DMS79 (cell line): ENCODE results near the gene DFFA.

Experiments
- DNase-seq: peaks from one replicate; lab custom pipeline; 2025; lab: John Stamatoyannopoulos, UW

DFFA gene, protein sequence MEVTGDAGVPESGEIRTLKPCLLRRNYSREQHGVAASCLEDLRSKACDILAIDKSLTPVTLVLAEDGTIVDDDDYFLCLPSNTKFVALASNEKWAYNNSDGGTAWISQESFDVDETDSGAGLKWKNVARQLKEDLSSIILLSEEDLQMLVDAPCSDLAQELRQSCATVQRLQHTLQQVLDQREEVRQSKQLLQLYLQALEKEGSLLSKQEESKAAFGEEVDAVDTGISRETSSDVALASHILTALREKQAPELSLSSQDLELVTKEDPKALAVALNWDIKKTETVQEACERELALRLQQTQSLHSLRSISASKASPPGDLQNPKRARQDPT

GRCh38 chr1:10472220-10473144 is at the start of gene DFFA:
TSS of gene DFFA (minus strand) at chr1:10472529. CDS start at chr1:10472458, 71 bp downstream.
- peak; percentile 96 for DNase-seq

DNA sequence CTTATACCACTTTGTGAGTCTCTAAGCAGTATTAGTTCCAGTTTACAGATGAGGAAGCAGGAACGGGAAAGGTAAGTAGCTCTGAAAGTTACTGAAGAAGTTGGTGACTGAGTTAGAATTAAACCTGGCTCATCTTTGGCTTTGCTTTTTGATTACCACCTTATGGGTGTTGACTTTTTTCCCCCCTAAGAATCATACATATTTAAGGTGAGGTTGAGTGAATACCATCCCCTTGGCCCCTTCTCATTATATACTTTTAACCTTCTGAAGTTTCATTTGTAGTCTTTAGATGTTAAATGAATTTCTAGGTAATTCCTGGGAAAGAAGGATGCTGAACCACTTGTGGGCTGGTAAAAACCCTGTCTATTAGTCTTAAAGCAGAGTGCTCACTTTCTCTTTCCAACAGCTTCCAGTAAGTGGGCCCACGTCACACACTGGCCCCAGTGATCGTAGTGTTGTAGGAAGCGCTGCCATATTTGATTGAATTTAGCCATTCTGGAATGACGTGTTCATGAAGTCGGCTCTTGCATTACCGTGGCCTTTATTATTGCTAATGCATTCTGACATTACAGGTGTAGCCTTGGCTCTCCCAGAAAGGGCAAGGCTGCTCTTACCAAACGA is 49.3 kb upstream of the DFFA start:
- no peak for DNase-seq

- no peak for DNase-seq
Observed at GRCh38 chr1:10520952-10521351, 48.6 kb upstream of the DFFA start.

DNA sequence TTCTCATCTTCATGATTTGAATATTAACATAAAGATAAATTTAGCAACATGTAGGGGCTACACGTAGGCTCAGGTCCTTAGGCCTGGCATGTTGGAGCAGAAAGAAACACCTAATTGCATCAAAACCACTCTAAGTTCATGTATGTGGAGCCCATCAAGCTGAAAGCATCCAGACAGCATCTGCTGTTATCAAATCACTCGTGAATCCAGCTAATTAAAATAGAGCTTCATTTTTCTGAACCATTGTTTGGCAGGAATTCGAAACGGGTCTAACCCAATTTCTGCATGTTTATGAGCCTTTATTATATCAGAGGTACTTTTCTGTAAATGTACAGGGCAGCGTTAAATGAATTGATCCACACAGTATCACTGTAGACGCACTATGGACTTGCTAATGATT is 48.2 kb upstream of the DFFA start:
- no peak for DNase-seq

- DNase-seq: peak; percentile 87
Observed at GRCh38 chr1:10519016-10519417, 46.7 kb upstream of the DFFA start.

- DNase-seq: no peak
Observed at GRCh38 chr1:10517677-10517982, 45.3 kb upstream of the DFFA start.

- DNase-seq: peak; percentile 67
Observed at GRCh38 chr1:10516925-10517676, 44.8 kb upstream of the DFFA start.

- no peak for DNase-seq
Observed at GRCh38 chr1:10515976-10516750, 43.8 kb upstream of the DFFA start.

DNA sequence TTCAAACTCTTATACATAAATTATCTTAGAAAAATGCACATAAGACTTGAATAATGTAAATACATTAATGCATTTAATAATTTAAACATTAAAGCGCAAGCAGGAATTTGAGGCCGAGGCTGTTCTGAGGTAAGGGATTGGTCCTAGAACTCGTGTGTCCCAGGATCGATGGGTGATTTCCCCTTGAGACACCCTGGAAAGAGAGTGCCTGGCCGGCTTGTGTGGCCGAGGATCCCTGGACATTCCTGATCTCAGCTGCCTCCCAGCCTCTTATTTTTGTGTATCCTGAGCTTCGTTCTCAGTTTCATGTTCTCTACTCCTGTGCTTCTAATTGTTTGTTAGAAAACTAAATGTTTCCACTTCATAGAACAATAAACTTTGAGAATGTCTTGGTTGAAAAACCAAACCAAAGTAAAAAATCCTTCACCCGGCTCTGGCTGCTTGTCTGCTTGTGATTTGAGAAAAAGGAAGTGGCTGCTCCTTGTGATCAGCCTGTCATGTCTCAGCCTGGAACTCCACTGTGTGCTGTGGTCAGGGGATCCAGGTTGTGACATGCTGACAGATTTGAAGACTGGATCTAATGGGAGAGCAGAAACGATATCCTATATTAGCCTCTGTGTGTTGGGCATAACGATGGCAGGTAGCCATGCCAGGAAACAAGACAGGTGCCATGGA is 43.1 kb upstream of the DFFA start:
- DNase-seq: peak; percentile 24

DNA sequence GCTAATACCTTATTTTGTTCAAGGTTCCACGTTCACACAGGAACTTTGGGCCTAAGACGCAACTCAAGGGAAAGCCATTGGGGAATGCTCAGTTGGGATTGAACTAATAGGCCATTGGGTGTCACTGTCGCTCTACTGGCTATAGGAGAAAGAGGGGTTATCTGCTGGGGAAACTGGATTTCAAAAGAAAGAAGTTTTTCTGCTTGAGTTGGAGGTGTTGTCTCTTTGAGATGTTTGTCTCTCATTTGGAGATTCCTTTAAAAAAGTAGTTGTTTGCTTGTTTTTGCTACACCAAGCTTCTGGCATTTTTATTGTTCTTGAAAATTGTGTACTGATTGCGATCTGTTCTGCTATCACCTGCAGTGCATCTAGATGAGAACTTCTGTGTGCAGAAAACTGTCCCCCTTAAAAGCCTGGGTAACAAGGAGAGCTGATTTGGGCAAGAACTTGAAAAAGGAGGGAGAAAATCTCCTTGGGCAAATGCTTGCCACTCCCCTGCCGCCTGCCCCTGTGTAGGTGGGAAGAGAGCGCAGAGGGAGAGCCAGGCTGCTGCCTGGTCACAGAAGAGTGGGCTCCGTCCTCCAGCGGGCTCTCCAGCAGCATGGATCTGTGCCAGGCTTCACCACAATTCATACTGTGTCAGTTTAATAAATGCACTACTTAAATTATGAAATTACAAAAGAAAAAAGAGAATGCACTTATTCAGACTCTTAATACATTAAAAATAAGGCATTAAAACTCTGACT is 42.3 kb upstream of the DFFA start:
- DNase-seq: peak; percentile 69

- DNase-seq: no peak
Observed at GRCh38 chr1:10513199-10513598, 40.9 kb upstream of the DFFA start.

DNA sequence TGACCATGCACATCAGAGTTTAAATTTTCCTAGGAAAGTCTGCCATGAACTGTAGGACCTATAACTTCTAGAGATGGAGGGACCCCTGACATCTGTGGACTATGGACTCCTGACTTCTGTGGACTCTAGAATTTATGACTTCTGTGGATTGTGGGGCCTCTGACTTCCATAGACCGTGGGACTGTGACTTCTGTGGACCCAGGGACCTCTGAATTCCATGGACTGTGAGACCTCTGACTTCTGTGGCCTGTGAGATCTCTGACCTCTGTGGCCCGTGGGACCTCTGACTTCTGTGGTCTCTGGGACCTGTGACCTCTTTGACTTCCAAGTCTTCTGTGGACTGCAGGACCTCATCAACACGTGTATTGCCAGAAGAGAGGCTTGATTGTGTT is 39.2 kb upstream of the DFFA start:
- DNase-seq: no peak

DNA sequence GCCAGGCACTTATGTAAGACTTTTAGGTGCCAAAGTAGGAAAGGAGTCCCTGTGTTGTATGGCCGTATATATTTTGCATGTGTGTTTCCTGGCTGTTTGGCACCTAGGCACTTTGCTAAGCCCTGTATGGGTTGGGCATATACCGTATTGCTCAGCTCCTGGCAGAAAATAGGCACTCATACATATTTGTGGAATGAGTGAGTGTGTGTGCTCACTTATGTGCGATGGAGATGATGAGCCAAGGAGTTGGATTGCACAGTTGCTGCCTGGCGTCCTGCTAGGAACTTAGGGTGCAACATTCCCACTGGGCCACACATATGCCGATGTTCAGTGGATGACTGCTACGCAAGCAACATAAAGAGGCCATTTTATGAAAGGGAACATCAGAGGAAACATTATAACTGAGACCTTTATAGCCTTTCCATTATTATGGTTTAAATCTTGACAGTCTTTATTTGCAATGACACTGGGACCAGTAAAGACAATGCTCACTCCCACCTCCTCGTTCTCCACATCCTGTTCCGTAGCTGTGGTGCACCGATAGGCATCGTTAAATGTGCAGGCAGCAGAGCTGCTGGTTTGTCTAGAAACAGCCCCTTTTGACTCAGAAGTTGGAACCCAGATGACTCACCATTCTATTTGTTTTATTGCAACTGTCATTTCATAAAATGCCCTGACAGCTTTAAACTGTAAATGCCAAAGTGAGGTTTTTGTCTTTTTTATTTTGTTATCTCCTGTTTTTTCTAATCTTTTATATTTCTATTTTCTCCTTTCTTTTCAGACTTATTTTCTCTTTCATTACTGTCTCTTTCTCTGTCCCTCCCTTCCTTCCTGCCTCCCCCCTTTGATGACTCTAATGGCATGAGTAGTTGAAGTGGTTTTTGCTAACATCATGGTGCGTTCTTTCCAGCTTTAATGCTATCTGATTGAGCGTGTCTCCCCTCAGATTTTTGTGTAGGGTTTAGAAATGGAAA is 38.5 kb upstream of the DFFA start:
- peak; percentile 25 for DNase-seq

- DNase-seq: no peak
Observed at GRCh38 chr1:10509809-10510509, 37.6 kb upstream of the DFFA start.

DNA sequence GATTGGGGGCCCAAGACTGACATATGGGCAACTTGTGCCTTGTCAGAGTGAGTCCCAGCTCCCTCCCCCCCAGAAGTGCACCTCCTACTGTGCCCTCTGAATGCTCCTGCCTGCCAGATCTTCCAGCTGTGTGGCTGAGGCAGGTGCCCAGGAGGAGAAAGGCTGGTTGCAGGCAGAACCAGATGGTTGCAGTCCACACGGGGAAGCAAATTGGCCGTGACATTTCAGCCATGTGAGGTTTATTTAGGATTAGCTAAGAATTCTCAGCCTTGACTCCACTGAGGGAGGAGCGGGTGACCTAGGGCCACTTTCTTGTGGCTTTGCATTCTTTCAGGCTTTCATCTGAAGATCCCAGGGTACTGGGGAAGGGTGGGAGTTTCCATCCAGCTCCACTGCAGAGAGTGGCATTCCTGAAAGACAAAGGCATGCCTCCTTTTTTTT is 36.2 kb upstream of the DFFA start:
- DNase-seq: peak; percentile 86

- DNase-seq: peak; percentile 66
Observed at GRCh38 chr1:10507111-10507879, 35.0 kb upstream of the DFFA start.

DNA sequence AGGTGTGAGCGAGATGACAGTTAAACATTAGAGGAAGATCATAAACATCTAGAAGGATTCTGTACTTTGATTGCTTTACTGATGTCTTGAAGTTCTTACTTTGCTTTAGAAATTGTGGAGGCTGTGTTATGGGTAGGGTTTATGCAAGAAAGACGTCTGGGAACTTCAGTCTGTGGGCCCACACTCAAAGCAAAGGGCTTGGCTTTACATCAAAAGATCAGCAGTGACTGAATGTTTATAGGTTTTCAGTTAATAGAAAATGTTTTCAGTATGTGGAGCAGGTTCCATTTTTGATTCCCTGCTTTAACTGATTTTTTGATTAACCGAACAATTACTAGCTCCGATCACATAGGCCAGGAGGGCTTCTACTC is 34.3 kb upstream of the DFFA start:
- no peak for DNase-seq
